HG03432 (cell line): ENCODE data around the gene SLC23A3.

Experiments used
- ATAC-seq: cut with Tn5 transposase; IDR thresholded peaks from one replicate; pipeline ENCODE4 v1.9.1; 2021; ENCODE audit warnings: mild to moderate bottlenecking, moderate library complexity; ENCODE audit not compliant: unreplicated experiment

SLC23A3 gene

DNA sequence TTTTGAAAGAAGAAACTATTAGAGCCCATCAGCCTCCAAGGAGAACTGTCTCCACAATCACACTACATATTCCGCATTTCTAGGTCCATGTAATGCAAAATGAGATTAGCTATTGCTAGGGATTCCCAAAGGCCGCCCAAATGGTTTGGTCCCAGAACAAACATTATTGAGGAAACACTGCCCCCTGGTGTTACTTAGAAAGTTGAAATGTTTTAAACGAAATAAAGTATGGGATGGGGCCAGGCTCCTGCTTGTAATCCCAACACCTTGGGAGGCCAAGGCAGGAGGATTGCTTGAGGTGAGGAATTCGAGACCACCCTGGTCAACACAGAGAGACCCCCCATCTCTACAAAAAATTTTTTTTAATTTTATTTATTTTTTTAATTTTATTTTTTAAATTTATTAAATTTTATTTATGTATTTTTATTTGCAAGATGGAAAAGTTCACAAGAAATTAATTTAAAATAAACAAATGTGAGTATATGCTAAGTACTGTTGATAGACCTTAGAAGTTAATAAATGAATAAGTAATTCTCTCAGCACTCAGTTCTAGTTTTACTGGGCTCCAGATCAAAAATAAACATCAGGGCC is 14.7 kb downstream of the SLC23A3 start:
- ATAC-seq = no peak

DNA sequence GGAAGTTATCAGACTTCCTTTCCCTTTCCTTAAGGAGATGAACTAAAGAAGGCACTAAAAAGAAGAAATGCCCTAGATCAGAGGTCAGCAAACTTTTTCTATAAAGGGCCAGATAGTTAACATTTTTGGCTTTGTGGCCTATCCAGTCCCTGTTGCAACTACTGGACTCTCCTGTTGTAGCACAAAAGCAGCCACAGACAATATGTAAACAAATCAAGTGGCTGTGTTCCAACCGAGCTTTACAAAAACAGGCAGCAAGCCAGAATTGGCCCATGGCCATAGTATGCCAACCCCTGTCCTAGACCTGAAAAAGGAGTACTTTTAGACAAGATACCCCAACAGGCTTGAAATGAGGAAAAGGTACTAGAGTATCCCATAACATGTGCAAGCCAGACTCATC is 20.2 kb downstream of the SLC23A3 start:
- no peak for ATAC-seq

GRCh38 chr2:219142329-219142728 is 27.5 kb downstream of the SLC23A3 start:
- ATAC-seq = no peak

- ATAC-seq = no peak
Observed at GRCh38 chr2:219140722-219141121, 29.1 kb downstream of the SLC23A3 start.

- ATAC-seq = no peak
Observed at GRCh38 chr2:219133976-219134375, 35.9 kb downstream of the SLC23A3 start.

DNA sequence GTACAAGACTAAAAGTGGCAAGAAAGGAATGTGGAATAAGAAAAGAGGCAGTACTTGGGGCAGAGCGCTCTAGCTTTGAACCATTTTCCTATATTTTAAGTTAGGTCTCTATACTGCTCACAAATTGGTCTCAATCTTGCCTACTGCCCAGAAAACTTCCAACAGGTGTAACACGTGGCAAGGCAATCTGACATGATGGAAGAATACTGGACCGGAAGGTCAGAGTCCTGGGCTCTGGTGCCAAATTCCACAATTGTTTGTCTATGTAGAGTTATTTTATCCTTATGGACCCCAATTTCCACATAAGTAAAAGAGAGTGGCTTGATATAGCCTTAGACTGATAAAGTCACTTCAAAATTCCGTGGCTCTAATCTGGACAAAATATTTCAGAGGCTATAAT is 38.1 kb downstream of the SLC23A3 start:
- ATAC-seq = no peak

GRCh38 chr2:219131327-219131726 is 38.5 kb downstream of the SLC23A3 start:
- no peak for ATAC-seq

DNA sequence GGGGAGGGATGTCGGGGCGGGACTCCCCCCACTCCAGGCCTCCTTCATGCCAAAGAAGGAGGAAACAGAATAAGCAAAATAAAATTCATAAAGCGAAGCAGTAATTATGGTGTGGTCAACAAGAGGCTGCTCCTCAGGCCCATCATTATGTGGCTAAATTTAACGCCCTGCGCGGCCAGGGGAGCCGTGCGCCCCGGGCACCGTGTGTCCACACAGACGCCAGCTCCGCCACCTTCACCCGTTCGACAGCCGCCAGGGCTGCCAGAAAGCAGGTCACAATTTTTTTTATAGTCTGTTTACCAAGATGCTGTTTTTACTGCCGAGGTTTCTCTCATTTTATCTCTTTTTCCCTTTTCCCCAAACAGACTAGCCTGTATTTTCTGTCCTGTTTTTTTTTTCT is 40.2 kb downstream of the SLC23A3 start:
- ATAC-seq = no peak

DNA sequence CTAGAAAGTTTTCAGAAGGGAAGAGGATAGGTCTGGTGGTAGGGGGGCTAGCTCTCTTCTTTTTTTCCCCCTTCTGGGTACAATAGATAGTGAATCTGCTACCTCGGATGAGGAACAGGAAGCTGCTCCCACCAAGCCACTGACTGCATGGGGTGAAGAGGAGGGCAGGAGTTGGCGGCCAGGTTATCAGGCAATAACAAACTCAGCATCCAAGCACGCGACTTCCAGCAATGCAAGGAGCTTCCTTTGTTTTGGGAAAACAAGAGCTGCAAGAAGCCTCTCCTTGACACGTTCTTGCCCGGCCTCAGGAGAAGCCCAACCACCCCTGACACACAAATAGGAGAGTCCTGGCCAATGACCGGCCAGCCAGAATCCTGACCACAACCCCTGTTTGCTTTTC is 41.4 kb downstream of the SLC23A3 start:
- ATAC-seq = no peak

GRCh38 chr2:219127037-219127635 is 42.7 kb downstream of the SLC23A3 start:
- ATAC-seq = no peak

DNA sequence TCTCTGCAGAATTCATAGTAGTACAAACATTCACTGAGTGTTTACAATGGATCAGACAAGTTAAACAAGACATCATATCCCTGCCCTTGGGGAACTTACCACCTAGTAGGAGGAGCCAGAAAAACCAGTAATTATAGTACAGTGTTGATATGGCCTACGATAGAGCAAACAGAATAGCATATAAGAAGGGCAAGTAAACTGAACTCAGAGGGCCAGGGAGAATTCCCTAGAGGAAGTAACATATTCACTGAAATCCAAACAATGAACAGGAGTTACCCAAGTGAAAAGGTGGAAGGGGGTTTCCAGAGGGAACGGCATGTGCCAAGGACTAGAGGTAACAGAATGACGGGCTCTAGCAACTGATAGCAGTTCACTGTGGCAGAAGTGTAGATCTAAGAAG is 43.3 kb downstream of the SLC23A3 start:
- no peak for ATAC-seq

- ATAC-seq = no peak
Observed at GRCh38 chr2:219125886-219126270, 44.0 kb downstream of the SLC23A3 start.

- no peak for ATAC-seq
Observed at GRCh38 chr2:219125225-219125885, 44.5 kb downstream of the SLC23A3 start.

GRCh38 chr2:219124381-219125110 is 45.3 kb downstream of the SLC23A3 start:
- no peak for ATAC-seq

DNA sequence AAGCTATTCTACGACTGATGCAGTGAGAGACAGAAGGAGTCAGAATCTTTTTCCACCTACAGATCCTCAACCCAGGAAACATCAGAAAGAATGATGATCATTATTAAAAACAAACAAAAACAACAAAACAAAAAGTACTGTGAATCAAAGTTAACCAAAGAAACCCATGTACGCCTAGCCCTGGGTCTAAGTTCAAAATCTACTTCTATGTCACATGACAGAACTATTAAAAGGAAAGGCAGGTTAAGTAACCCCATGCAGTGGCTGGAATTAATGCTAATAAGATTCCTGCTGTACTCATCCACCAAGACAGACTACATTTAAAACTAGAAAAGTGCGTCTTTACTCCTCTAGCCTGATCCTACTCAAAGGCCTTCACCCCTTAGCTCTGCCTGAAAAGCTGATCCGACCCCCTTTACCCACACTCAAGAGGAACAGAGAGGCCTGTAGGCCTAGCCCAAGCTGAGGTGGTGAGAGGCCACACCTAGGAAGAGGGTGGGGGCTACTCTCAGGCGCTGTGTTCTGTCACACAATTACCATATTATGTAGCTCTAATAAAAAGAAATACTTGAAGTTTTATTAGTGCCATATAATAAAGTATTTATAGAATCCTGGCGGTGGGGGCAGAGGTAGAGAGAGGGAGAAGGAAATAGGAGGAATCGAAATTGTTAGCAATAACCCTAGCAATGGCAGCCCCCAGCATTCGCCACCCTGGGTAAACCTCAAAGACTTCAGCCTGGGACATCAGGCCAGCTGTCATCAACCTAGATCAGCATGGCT is 46.3 kb downstream of the SLC23A3 start:
- no peak for ATAC-seq

DNA sequence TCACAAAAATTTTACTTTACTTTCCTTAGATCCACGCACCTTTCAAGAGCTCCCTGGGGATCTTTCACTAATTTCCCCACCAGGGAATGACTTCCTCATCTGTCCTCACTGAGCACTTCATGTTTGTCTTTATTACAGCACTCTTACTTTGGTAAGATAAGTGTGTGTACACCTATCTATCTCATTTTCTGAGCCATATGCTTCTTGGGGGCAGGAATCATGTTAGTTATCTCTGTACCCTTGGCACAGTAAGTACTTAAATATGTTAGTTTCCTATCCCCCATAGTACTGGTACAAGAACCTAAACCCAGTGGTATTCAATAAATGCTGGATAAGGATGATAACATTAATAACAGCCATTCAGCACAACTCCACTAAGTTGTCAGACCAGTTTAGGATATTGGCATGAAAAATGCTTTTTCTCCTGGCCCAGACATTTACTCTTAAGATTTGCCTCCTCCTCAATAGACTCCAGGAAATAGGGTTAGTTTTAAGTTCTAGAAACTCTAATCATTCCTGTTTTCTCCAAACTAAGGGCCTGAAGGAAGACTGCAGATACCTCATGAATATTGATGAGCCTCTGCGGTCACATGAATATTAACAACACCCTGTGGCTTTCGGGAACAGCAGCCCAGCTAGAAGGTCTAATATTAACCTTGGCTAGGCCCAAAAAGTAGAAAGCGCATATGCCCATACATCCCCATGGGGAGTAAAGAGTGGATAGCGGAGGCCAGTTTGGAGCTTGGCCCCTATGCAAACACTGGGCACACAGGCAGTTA is 47.4 kb downstream of the SLC23A3 start:
- no peak for ATAC-seq

DNA sequence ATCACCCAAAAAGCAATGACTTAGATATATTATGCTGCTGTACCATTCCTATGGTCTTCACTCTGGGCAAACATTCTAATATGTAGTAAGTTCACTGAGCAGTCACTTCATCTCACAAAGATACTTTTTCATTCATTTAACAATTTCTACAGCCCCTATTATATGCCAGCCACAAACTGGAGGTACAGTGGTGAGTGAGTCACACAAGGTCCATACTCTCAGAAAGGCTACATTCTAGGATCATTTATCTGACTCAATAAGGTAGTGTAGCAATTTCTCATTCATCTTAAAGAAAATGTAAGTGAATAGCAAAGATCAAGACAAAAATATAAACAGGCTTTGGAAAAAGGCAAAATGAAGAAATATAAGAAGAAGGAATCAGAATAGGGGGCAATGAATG is 49.7 kb downstream of the SLC23A3 start:
- ATAC-seq = no peak

DNA sequence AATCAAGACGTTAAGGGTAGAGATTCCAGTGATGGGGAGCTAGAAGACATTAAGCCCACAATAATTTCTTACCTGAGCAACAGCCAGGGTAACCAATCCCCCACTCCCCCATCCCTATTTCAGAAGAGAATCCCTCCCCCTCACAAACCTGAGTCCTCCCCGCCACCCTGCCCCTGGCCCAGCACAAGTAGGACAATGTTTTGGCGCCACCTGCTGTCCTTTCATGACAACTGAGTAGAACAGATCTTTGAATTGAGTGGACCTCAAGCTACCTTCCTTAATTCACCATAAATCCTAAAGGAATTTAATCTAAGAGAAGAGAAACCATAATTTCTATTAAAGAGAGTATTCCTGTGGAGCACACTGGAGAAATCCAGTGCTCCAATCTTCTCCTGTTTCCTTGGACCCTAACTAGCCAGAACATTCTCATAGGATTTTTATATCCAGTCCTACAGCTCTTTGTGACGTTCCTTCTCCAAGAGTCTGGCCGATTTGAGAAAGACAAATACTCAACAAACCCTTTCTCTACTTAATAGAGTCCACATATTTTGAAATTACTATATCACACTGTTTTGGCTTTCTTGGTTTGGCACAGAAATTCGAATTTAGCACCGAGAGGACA is 50.3 kb downstream of the SLC23A3 start:
- no peak for ATAC-seq

DNA sequence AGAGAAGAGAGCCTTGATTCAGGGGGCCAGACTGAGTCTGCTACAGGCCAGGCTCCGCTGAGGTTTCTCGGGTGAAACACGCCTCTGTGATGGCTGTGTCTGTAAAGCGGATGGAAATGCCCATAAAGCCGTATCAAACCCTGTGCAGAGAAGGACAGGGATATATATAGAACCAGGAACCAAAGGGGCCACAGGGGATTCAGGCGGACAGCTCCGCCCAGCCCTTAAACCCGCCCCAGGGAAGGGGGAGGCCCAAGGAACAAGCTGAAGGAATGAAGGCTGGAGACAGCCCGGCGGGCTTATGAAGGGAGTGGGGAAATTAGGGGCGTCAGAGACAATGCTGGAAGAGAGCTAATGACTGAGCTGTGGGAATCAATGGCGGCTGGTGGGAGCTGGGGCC is 51.3 kb downstream of the SLC23A3 start:
- no peak for ATAC-seq
